ENCODE measurements around the gene FHOD3.

DNA sequence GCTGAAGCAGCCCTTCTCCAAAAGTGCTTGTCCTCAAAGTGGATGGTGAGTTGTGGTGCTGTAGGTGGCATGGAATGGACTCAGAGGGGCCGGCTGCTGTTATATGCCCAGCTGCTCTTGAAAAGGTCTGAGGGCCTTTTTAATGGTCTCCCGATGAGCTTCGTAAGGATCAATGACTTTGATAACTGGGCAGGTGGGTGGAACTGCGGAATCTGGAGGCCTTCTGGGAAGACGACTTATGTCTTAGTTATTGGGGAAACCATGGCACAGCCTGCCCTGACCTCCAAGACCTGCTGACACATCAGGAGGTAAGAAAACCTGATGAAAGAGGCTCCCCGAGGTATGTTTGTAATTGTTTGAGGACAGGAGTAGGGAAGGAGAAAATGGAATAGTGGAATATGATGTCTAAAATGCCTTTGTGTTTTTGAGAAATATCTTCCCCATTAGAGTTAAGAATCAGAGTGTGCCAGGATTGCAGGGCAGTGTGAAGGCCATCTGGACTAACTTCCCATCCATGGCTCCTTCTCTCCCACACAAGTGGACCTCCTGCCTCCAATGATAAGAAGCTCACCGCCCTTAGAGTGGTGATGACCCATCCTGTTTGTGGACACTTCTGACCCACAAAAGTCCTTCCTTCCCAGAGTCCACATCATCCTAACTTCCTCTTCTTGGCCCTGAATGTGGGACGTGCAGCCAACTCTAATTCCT lies 236.1 kb downstream of the FHOD3 start:
- TF ChIP-seq DACH1 (IDR thresholded peaks at IDR 0.05; ENCODE audit: partially characterized antibody) = no peak
- no peak for TF ChIP-seq NFYB (IDR thresholded peaks at IDR 0.05; ENCODE audit: extremely low read depth, insufficient read length)

Data from K562 (cell line).